ENCODE data around the gene C16orf87. TPM values are rescaled to one million over a fixed set of nuclear protein-coding genes. Genes with fewer than 3 reads are reported as not detected.
A peak's percentile ranks its signal among the peaks of the same experiment; 100 is the strongest.

C16orf87 gene
- total RNA-seq, 1 donor from 2014 or later = 9.3 TPM

- TF ChIP-seq CTCF (conservative IDR thresholded peaks at IDR 0.05; ENCODE audit: low read depth, low read length) = no peak
- DNase-seq (ENCODE audit: low read depth) = no peak
- H3K4me3 ChIP-seq (ENCODE audit: low read depth, low read length) = peak overlapping the region; percentile 1
Measured at GRCh38 chr16:46843898-46844642, 13.1 kb upstream of the C16orf87 start.

GRCh38 chr16:46842192-46842895 is 11.4 kb upstream of the C16orf87 start:
- H3K4me3 ChIP-seq (ENCODE audit: low read depth, low read length) = no peak overlapping the region
- TF ChIP-seq CTCF (conservative IDR thresholded peaks at IDR 0.05; ENCODE audit: low read depth, low read length) = no peak
- no peak for DNase-seq (ENCODE audit: low read depth)

- no peak for TF ChIP-seq CTCF (conservative IDR thresholded peaks at IDR 0.05; ENCODE audit: low read depth, low read length)
- DNase-seq (ENCODE audit: low read depth) = no peak
- no peak overlapping the region for H3K4me3 ChIP-seq (ENCODE audit: low read depth, low read length)
Measured at GRCh38 chr16:46839986-46840443, 9.0 kb upstream of the C16orf87 start.

GRCh38 chr16:46836534-46837530 is 5.9 kb upstream of the C16orf87 start:
- DNase-seq (ENCODE audit: low read depth) = no peak

GRCh38 chr16:46833460-46833800 is 2.5 kb upstream of the C16orf87 start:
- no peak for DNase-seq (ENCODE audit: low read depth)
- TF ChIP-seq CTCF (conservative IDR thresholded peaks at IDR 0.05; ENCODE audit: low read depth, low read length) = no peak
- no peak overlapping the region for H3K4me3 ChIP-seq (ENCODE audit: low read depth, low read length)

More at GRCh38 chr16:46836534-46837530, 5.9 kb upstream of the C16orf87 start:
- TF ChIP-seq CTCF (conservative IDR thresholded peaks at IDR 0.05; ENCODE audit: low read depth, low read length) = no peak
- no peak overlapping the region for H3K4me3 ChIP-seq (ENCODE audit: low read depth, low read length)

- no peak for DNase-seq (ENCODE audit: low read depth)
- no peak overlapping the region for H3K4me3 ChIP-seq (ENCODE audit: low read depth, low read length)
- TF ChIP-seq CTCF (conservative IDR thresholded peaks at IDR 0.05; ENCODE audit: low read depth, low read length) = no peak
Measured at GRCh38 chr16:46832757-46833459, 1.9 kb upstream of the C16orf87 start.
